ENCODE data around the gene PDE6B. TPM values are rescaled to one million over a fixed set of nuclear protein-coding genes. Genes with fewer than 3 reads are reported as not detected.

PDE6B gene
- total and polyA plus RNA-seq, 9 donors: 1.4 to 7.5 (median 4.6) TPM

DNA sequence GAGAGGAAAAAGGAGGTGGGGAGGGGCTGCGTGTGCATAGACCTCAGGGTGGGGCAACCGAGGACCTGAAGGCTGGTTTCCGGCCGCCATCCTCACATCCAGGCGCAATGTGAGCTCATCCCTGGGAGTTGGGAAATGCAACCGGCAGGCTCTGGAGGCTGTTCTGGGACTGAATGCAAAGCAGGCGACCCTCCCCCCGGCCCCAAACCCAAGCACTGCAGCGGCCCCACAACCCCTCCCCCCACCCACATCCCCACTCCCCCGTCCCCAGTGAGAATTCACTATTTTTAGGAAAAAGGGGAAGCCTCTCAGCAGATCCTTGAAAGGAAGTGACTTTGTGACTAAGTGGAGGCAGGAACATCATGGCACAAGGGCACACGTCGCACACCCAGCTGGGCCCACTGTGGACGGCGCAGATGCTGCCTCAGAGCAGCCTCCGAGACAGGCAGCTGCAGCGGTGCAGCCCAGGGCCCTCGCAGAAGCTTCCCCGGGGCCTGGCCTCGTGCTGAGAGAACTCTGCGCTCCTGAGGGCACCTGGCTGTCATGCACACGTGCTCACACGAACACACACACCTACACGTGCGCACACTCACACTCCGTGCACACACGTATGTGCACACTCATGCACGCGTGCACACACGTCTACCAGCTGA lies 1.3 kb upstream of the PDE6B start:
- Histone ChIP-seq H3K9me3 (no peaks in the 10 kb centered on the region), H3K4me1 (ENCODE audit: insufficient read depth) (no peaks in the 10 kb centered on the region), H3K27me3 (no peaks in the 10 kb centered on the region), H3K36me3 (no peaks in the 10 kb centered on the region), H3K4me3 (no peak overlapping the region), H3K27ac (no peak overlapping the region)
- intact Hi-C loops (cut with DNase I): no loop called here
- no peak for DNase-seq
- 50 to 55% (median 52%) methylated on average over 28 to 29 of the region's 29 CpGs for WGBS, 3 donors
- TF ChIP-seq POLR2A (IDR thresholded peaks at IDR 0.05): no peak
- no peak for TF ChIP-seq EP300 (IDR thresholded peaks at IDR 0.05)
- TF ChIP-seq, protein P1, sequence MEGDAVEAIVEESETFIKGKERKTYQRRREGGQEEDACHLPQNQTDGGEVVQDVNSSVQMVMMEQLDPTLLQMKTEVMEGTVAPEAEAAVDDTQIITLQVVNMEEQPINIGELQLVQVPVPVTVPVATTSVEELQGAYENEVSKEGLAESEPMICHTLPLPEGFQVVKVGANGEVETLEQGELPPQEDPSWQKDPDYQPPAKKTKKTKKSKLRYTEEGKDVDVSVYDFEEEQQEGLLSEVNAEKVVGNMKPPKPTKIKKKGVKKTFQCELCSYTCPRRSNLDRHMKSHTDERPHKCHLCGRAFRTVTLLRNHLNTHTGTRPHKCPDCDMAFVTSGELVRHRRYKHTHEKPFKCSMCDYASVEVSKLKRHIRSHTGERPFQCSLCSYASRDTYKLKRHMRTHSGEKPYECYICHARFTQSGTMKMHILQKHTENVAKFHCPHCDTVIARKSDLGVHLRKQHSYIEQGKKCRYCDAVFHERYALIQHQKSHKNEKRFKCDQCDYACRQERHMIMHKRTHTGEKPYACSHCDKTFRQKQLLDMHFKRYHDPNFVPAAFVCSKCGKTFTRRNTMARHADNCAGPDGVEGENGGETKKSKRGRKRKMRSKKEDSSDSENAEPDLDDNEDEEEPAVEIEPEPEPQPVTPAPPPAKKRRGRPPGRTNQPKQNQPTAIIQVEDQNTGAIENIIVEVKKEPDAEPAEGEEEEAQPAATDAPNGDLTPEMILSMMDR (IDR thresholded peaks at IDR 0.05): no peak

- intact Hi-C loops (cut with DNase I): no loop called here
- TF ChIP-seq, protein P1 (IDR thresholded peaks at IDR 0.05): no peak
- no peak for TF ChIP-seq POLR2A (IDR thresholded peaks at IDR 0.05)
- TF ChIP-seq EP300 (IDR thresholded peaks at IDR 0.05): no peak
- no peaks in the 10 kb centered on the region for H3K36me3 ChIP-seq
- no peaks in the 10 kb centered on the region for H3K4me1 ChIP-seq (ENCODE audit: insufficient read depth)
- DNase-seq: no peak
- H3K27ac ChIP-seq: no peak overlapping the region
- no peaks in the 10 kb centered on the region for H3K27me3 ChIP-seq
- WGBS, 3 donors: 88 to 92% (median 91%) methylated on average over 39 of the region's 39 CpGs
- H3K4me3 ChIP-seq: no peak overlapping the region
- H3K9me3 ChIP-seq: no peaks in the 10 kb centered on the region
Observed at GRCh38 chr4:625631-626161, 323 bp downstream of the PDE6B start.

DNA sequence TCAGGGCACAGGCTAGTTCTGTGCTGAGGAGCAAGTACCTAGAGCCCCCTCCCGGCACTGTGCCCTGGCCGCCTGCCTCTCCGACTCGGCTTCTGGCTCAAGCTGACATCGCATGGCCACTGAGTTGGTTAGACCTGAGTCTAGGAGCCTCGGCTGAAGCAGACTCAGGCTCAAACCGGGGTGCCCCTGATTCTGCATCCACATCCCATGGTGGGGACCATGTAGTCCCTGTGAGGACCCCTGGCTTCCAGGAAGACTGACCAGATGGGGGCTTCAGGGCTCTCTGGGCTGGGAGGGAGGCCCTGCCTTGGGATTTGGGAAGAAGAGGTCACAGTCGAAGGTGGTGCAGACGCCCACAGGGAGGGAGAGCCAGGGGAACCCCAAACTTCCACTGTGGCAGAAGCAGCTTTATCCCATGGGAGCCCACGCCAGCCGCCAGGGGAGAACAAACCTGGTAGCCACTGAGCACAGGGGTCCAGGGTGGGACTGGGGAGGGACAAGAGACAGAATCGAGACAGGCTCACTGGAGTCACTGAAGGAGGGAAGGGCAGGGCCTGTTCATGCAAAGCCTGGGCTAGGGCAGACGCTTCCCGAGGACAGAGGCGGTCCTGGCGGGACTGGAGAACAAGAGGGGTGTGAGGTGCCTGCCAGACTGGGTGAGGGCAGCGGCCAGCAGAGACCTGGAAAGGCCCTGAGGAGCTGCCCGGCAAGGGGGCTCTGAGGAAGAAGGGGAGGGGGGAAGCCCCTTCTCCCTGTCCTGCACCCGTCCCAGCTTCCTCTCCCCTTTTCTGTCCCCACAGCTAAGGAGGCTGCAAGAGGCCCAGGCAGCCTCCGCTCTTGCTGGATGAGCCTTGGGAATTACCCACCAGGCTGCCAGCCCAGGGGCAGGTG lies 1.1 kb downstream of the PDE6B start:
- H3K27ac ChIP-seq: no peak overlapping the region
- DNase-seq: no peak
- H3K4me3 ChIP-seq: no peak overlapping the region
- intact Hi-C loops (cut with DNase I): no loop called here
- 70 to 79% (median 79%) methylated on average over 20 of the region's 20 CpGs for WGBS, 3 donors
- no peaks in the 10 kb centered on the region for H3K9me3 ChIP-seq
- no peaks in the 10 kb centered on the region for H3K4me1 ChIP-seq (ENCODE audit: insufficient read depth)
- TF ChIP-seq, protein P1 (IDR thresholded peaks at IDR 0.05): no peak
- no peaks in the 10 kb centered on the region for H3K27me3 ChIP-seq
- no peaks in the 10 kb centered on the region for H3K36me3 ChIP-seq

GRCh38 chr4:627347-628125 lies 2.2 kb downstream of the PDE6B start:
- Histone ChIP-seq H3K27me3 (no peaks in the 10 kb centered on the region), H3K4me3 (no peak overlapping the region), H3K36me3 (no peaks in the 10 kb centered on the region), H3K27ac (no peak overlapping the region), H3K4me1 (ENCODE audit: insufficient read depth) (no peaks in the 10 kb centered on the region), H3K9me3 (no peaks in the 10 kb centered on the region)
- DNase-seq: no peak
- 71 to 76% (median 74%) methylated on average over 14 to 15 of the region's 15 CpGs for WGBS, 3 donors
- intact Hi-C loops (cut with DNase I): no loop called here
- TF ChIP-seq EP300 (IDR thresholded peaks at IDR 0.05) (no peak), POLR2A (IDR thresholded peaks at IDR 0.05) (no peak)
- TF ChIP-seq, protein P1 (IDR thresholded peaks at IDR 0.05): no peak

Data from ovary (tissue), 9 donors.